ENCODE measurements around the gene GIT2.

- TF ChIP-seq ZSCAN18 (CRISPR knock-in tag; IDR thresholded peaks at IDR 0.05) (no peak), ETV6 (CRISPR knock-in tag; IDR thresholded peaks at IDR 0.05) (no peak), RELA (CRISPR knock-in tag; IDR thresholded peaks at IDR 0.05; ENCODE audit: borderline replicate concordance) (no peak), TP53 (CRISPR knock-in tag; IDR thresholded peaks at IDR 0.05) (no peak), NR3C1 (CRISPR knock-in tag; conservative IDR thresholded peaks at IDR 0.05; ENCODE audit: low read depth) (no peak), JUN (CRISPR knock-in tag; IDR thresholded peaks at IDR 0.05) (no peak), SP1 (CRISPR knock-in tag; conservative IDR thresholded peaks at IDR 0.05) (no peak), USF1 (CRISPR knock-in tag; IDR thresholded peaks at IDR 0.05) (no peak), IRF2 (CRISPR knock-in tag; IDR thresholded peaks at IDR 0.05; ENCODE audit: borderline replicate concordance, low read depth) (no peak), ZNF512 (CRISPR knock-in tag; IDR thresholded peaks at IDR 0.05; ENCODE audit: borderline replicate concordance) (no peak), MLX (CRISPR knock-in tag; IDR thresholded peaks at IDR 0.05) (no peak)
- TF ChIP-seq, protein P1, sequence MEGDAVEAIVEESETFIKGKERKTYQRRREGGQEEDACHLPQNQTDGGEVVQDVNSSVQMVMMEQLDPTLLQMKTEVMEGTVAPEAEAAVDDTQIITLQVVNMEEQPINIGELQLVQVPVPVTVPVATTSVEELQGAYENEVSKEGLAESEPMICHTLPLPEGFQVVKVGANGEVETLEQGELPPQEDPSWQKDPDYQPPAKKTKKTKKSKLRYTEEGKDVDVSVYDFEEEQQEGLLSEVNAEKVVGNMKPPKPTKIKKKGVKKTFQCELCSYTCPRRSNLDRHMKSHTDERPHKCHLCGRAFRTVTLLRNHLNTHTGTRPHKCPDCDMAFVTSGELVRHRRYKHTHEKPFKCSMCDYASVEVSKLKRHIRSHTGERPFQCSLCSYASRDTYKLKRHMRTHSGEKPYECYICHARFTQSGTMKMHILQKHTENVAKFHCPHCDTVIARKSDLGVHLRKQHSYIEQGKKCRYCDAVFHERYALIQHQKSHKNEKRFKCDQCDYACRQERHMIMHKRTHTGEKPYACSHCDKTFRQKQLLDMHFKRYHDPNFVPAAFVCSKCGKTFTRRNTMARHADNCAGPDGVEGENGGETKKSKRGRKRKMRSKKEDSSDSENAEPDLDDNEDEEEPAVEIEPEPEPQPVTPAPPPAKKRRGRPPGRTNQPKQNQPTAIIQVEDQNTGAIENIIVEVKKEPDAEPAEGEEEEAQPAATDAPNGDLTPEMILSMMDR (IDR thresholded peaks at IDR 0.05) = no peak
- TF ChIP-seq, protein P2, sequence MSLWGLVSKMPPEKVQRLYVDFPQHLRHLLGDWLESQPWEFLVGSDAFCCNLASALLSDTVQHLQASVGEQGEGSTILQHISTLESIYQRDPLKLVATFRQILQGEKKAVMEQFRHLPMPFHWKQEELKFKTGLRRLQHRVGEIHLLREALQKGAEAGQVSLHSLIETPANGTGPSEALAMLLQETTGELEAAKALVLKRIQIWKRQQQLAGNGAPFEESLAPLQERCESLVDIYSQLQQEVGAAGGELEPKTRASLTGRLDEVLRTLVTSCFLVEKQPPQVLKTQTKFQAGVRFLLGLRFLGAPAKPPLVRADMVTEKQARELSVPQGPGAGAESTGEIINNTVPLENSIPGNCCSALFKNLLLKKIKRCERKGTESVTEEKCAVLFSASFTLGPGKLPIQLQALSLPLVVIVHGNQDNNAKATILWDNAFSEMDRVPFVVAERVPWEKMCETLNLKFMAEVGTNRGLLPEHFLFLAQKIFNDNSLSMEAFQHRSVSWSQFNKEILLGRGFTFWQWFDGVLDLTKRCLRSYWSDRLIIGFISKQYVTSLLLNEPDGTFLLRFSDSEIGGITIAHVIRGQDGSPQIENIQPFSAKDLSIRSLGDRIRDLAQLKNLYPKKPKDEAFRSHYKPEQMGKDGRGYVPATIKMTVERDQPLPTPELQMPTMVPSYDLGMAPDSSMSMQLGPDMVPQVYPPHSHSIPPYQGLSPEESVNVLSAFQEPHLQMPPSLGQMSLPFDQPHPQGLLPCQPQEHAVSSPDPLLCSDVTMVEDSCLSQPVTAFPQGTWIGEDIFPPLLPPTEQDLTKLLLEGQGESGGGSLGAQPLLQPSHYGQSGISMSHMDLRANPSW (CRISPR knock-in tag; conservative IDR thresholded peaks at IDR 0.05; ENCODE audit: low read depth) = no peak
Observed at GRCh38 chr12:110035534-110036104, 39.5 kb upstream of the GIT2 start.

All from WTC11 (cell line).